NCI-H2227 treated with DMSO at 0.1 percent for 48 hours (cell line): Measurements from ENCODE around the gene SCG5.

Source experiments
- DNase-seq: peaks from one replicate; lab custom pipeline; 2025; lab: John Stamatoyannopoulos, UW

Gene SCG5

GRCh38 chr15:32659340-32660155 lies 18.0 kb downstream of the SCG5 start:
- DNase-seq = no peak

- no peak for DNase-seq
Measured at GRCh38 chr15:32663671-32664070, 22.2 kb downstream of the SCG5 start.

- no peak for DNase-seq
Measured at GRCh38 chr15:32664796-32665195, 23.3 kb downstream of the SCG5 start.

GRCh38 chr15:32667321-32667720 lies 25.8 kb downstream of the SCG5 start:
- no peak for DNase-seq

GRCh38 chr15:32668942-32669341 lies 27.4 kb downstream of the SCG5 start:
- no peak for DNase-seq

GRCh38 chr15:32669896-32670611 lies 28.5 kb downstream of the SCG5 start:
- DNase-seq = no peak

GRCh38 chr15:32670623-32671022 lies 29.1 kb downstream of the SCG5 start:
- DNase-seq = no peak

GRCh38 chr15:32671339-32672325 lies 30.1 kb downstream of the SCG5 start:
- no peak for DNase-seq

- peak; percentile 1 for DNase-seq
Measured at GRCh38 chr15:32674681-32675080, 33.2 kb downstream of the SCG5 start.

- DNase-seq = no peak
Measured at GRCh38 chr15:32675466-32675865, 34.0 kb downstream of the SCG5 start.

- DNase-seq = no peak
Measured at GRCh38 chr15:32676169-32676568, 34.7 kb downstream of the SCG5 start.

GRCh38 chr15:32677238-32677750 lies 35.8 kb downstream of the SCG5 start:
- no peak for DNase-seq

- DNase-seq = no peak
Measured at GRCh38 chr15:32679298-32679690, 37.8 kb downstream of the SCG5 start.

GRCh38 chr15:32682569-32682968 lies 41.1 kb downstream of the SCG5 start:
- no peak for DNase-seq

- DNase-seq = no peak
Measured at GRCh38 chr15:32682977-32683630, 41.6 kb downstream of the SCG5 start.

GRCh38 chr15:32683906-32684584 lies 42.5 kb downstream of the SCG5 start:
- DNase-seq = no peak

- DNase-seq = no peak
Measured at GRCh38 chr15:32685576-32685975, 44.1 kb downstream of the SCG5 start.

GRCh38 chr15:32687556-32687955 lies 46.0 kb downstream of the SCG5 start:
- DNase-seq = no peak

- no peak for DNase-seq
Measured at GRCh38 chr15:32688151-32688639, 46.7 kb downstream of the SCG5 start.

GRCh38 chr15:32690941-32691688 lies 49.6 kb downstream of the SCG5 start:
- no peak for DNase-seq
